Measurements from ENCODE around the gene FOXN1. TPM values are rescaled to one million over a fixed set of nuclear protein-coding genes. Genes with fewer than 3 reads are reported as not detected.

FOXN1 gene
- total and polyA plus RNA-seq, 10 of the 15 experiments (the other 5 are each of a cell fraction or from before 2014, with no cell fraction given), result not detected

DNA sequence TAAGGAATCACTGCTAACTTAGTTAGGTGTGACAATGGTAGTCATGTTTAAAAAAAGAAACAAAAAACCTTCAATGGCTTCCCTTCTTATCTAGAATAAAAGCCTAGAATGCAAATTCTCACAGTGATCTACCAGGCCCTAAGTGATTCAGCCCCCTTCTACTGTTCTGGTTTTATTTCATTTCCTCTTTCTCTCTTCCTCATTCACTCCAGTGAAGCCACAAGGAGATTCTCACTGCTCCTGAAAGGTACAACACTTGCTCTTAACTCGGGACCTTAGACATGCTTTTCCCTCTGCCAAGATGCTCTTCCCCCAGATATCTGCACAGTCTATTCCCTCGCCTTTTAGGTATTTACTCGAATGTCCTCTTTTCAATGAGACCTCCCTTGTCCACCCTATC, 61.5 kb downstream of the FOXN1 start (continued):
- TF ChIP-seq IKZF1 (conservative IDR thresholded peaks at IDR 0.05) (peak; percentile 80), EZH2 (IDR thresholded peaks at IDR 0.05; ENCODE audit: borderline replicate concordance, control insufficient read depth, low read depth, low read length) (no peak), IKZF2 (IDR thresholded peaks at IDR 0.05) (peak; percentile 94), CBFB (IDR thresholded peaks at IDR 0.05; ENCODE audit: low read depth) (no peak), POLR2AphosphoS2 (IDR thresholded peaks at IDR 0.05; ENCODE audit: low read depth, low read length) (no peak), STAT1 (conservative IDR thresholded peaks at IDR 0.05) (no peak), HDAC6 (IDR thresholded peaks at IDR 0.05; ENCODE audit: unreplicated experiment) (no peak), ZNF384 (IDR thresholded peaks at IDR 0.05; ENCODE audit: borderline replicate concordance, low read depth, low read length) (0 out of 2 replicates have a peak, but pooled peaks have one; percentile 12), ASH2L (IDR thresholded peaks at IDR 0.05; ENCODE audit: borderline replicate concordance, low read depth) (no peak), CHD2 (IDR thresholded peaks at IDR 0.05; ENCODE audit: borderline replicate concordance, low read depth, low read length) (no peak)
- TF ChIP-seq, protein P1, sequence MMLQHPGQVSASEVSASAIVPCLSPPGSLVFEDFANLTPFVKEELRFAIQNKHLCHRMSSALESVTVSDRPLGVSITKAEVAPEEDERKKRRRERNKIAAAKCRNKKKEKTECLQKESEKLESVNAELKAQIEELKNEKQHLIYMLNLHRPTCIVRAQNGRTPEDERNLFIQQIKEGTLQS (IDR thresholded peaks at IDR 0.05; ENCODE audit: borderline replicate concordance, extremely low read depth, low read depth, low read length), result no peak
- TF ChIP-seq, protein P2, sequence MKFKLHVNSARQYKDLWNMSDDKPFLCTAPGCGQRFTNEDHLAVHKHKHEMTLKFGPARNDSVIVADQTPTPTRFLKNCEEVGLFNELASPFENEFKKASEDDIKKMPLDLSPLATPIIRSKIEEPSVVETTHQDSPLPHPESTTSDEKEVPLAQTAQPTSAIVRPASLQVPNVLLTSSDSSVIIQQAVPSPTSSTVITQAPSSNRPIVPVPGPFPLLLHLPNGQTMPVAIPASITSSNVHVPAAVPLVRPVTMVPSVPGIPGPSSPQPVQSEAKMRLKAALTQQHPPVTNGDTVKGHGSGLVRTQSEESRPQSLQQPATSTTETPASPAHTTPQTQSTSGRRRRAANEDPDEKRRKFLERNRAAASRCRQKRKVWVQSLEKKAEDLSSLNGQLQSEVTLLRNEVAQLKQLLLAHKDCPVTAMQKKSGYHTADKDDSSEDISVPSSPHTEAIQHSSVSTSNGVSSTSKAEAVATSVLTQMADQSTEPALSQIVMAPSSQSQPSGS (IDR thresholded peaks at IDR 0.05; ENCODE audit: low read length), result peak; percentile 56; the same call in 1 of the 2 replicates
- TF ChIP-seq, protein P3, sequence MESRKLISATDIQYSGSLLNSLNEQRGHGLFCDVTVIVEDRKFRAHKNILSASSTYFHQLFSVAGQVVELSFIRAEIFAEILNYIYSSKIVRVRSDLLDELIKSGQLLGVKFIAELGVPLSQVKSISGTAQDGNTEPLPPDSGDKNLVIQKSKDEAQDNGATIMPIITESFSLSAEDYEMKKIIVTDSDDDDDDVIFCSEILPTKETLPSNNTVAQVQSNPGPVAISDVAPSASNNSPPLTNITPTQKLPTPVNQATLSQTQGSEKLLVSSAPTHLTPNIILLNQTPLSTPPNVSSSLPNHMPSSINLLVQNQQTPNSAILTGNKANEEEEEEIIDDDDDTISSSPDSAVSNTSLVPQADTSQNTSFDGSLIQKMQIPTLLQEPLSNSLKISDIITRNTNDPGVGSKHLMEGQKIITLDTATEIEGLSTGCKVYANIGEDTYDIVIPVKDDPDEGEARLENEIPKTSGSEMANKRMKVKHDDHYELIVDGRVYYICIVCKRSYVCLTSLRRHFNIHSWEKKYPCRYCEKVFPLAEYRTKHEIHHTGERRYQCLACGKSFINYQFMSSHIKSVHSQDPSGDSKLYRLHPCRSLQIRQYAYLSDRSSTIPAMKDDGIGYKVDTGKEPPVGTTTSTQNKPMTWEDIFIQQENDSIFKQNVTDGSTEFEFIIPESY (IDR thresholded peaks at IDR 0.05), result no peak
- TF ChIP-seq, protein P4, sequence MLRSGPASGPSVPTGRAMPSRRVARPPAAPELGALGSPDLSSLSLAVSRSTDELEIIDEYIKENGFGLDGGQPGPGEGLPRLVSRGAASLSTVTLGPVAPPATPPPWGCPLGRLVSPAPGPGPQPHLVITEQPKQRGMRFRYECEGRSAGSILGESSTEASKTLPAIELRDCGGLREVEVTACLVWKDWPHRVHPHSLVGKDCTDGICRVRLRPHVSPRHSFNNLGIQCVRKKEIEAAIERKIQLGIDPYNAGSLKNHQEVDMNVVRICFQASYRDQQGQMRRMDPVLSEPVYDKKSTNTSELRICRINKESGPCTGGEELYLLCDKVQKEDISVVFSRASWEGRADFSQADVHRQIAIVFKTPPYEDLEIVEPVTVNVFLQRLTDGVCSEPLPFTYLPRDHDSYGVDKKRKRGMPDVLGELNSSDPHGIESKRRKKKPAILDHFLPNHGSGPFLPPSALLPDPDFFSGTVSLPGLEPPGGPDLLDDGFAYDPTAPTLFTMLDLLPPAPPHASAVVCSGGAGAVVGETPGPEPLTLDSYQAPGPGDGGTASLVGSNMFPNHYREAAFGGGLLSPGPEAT (IDR thresholded peaks at IDR 0.05; ENCODE audit: low read depth), result peak; percentile 84
- TF ChIP-seq, protein P5, sequence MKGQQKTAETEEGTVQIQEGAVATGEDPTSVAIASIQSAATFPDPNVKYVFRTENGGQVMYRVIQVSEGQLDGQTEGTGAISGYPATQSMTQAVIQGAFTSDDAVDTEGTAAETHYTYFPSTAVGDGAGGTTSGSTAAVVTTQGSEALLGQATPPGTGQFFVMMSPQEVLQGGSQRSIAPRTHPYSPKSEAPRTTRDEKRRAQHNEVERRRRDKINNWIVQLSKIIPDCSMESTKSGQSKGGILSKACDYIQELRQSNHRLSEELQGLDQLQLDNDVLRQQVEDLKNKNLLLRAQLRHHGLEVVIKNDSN (IDR thresholded peaks at IDR 0.05; ENCODE audit: borderline replicate concordance, extremely low read length, insufficient read depth, low read depth, low read length), result no peak

All from GM12878 (cell line).